Peyer's patch (tissue), 4 donors: ENCODE results near the gene FAM118B. TPM values are rescaled to one million over a fixed set of nuclear protein-coding genes. Genes with fewer than 3 reads are reported as not detected.

Experiments used
- DNase-seq, 3 donors: peaks; one replicate each; pipeline ENCODE4 v3.0.0-alpha.2; 2017 to 2019
- H3K27ac ChIP-seq, 4 donors: fragments of 200-600 bp; sonication (generic); one replicate each; pipeline ENCODE4 v1.5.1; 2016 to 2019
- H3K27me3 ChIP-seq, 2 donors: fragments of 200-600 bp; sonication (generic); one replicate each; pipeline ENCODE4 v1.5.1; 2019
- H3K36me3 ChIP-seq, 3 donors: fragments of 200-600 bp; sonication (generic); one replicate each; pipeline ENCODE4 v1.5.1; 2016 to 2019
- H3K4me1 ChIP-seq, 4 donors: fragments of 200-600 bp; sonication (generic); one replicate each; pipeline ENCODE4 v1.5.1; 2016 to 2019
- H3K4me3 ChIP-seq, 4 donors: fragments of 200-600 bp; sonication (generic); 1 replicate in 3 of 4; 2 replicates in 1 of 4; pipeline ENCODE4 v1.5.1; 2016 to 2019; ENCODE audit warnings: mild to moderate bottlenecking in 1 of 4
- H3K9me3 ChIP-seq, 4 donors: fragments of 200-600 bp; sonication (generic); one replicate each; pipeline ENCODE4 v1.5.1; 2016 to 2019; ENCODE audit warnings: mild to moderate bottlenecking in 1 of 4
- POLR2A ChIP-seq, 2 donors: fragments of 450-650 bp; IDR thresholded peaks; one replicate each; pipeline ENCODE4 v1.5.1; 2017; ENCODE audit warnings: antibody characterized with exemption in 2 of 2, mild to moderate bottlenecking in 2 of 2, moderate library complexity in 2 of 2
- total RNA-seq, 4 donors: library from RNA; depleted of rRNA; stranded (reverse); fragments of >200 nt; gene quantifications; one replicate each; pipeline ENCODE4 v1.1.0, GENCODE V29; 2016
- TF ChIP-seq, protein P1 (sequence below), 6 experiments: fragments of 450-650 bp in 4 of 6; fragments of 200-600 bp in 2 of 6; sonication (generic) in 1 of 6; IDR thresholded peaks; one replicate each; pipeline ENCODE4 v1.5.1; 2017 to 2019; ENCODE audit warnings: antibody characterized with exemption in 6 of 6, mild to moderate bottlenecking in 3 of 6, moderate library complexity in 1 of 6

The FAM118B gene
- total RNA-seq, 4 donors from 2014 or later: 22.9 to 36.9 (median 29.5) TPM

DNA sequence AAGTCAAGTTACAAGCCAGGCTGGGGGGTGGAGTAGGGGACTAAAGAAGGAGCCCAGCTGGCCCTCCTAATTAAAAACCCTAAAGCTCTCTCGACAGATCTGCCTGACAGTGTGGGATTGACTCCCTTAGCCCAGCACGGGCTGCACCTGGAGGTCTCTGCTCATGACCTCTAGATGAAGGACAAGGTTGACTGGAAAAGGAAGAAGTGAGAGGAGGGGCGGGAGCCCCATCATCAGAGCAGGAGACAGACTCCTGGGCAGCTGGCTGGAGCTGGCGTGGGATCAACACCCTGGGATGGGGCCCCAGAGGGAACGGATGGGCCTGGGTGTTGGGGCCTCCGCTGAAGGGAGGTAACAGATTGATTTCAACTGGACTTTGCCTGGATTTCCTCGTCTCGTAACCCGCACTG lies 46.3 kb upstream of the FAM118B start:
- no peaks in the 10 kb centered on the region for H3K4me1 ChIP-seq
- DNase-seq: no peak
- no peak for TF ChIP-seq POLR2A (IDR thresholded peaks at IDR 0.05)
- TF ChIP-seq, protein P1, sequence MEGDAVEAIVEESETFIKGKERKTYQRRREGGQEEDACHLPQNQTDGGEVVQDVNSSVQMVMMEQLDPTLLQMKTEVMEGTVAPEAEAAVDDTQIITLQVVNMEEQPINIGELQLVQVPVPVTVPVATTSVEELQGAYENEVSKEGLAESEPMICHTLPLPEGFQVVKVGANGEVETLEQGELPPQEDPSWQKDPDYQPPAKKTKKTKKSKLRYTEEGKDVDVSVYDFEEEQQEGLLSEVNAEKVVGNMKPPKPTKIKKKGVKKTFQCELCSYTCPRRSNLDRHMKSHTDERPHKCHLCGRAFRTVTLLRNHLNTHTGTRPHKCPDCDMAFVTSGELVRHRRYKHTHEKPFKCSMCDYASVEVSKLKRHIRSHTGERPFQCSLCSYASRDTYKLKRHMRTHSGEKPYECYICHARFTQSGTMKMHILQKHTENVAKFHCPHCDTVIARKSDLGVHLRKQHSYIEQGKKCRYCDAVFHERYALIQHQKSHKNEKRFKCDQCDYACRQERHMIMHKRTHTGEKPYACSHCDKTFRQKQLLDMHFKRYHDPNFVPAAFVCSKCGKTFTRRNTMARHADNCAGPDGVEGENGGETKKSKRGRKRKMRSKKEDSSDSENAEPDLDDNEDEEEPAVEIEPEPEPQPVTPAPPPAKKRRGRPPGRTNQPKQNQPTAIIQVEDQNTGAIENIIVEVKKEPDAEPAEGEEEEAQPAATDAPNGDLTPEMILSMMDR (IDR thresholded peaks at IDR 0.05): no peak
- no peak overlapping the region for H3K4me3 ChIP-seq
- H3K27ac ChIP-seq: no peak overlapping the region
- H3K9me3 ChIP-seq: no peaks in the 10 kb centered on the region
- no peaks in the 10 kb centered on the region for H3K36me3 ChIP-seq
- no peaks in the 10 kb centered on the region for H3K27me3 ChIP-seq

DNA sequence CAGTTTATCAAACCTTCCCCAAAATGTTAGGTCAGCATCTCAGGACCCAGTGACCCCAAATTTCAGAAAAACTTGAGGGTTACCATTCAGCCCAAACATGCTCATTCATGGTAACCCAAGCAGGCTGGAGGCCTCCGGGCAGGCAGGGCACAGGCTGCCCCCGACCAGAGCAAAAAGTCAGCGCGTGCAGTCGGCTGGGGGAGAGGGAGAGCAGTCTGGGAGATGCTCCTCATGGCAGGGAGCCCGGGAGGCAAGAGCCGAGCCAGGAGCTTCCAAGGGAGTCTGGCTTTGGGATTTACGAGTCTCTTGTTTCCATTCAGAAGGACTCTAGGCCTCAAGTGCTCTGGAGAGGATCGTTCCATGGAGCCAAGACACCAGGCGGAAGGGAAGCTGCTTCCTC lies 45.8 kb upstream of the FAM118B start:
- Histone ChIP-seq H3K4me1 (no peaks in the 10 kb centered on the region), H3K27ac (no peak overlapping the region), H3K36me3 (no peaks in the 10 kb centered on the region), H3K4me3 (no peak overlapping the region), H3K27me3 (no peaks in the 10 kb centered on the region), H3K9me3 (no peaks in the 10 kb centered on the region)
- no peak for DNase-seq
- no peak for TF ChIP-seq POLR2A (IDR thresholded peaks at IDR 0.05)
- TF ChIP-seq, protein P1 (IDR thresholded peaks at IDR 0.05): no peak

DNA sequence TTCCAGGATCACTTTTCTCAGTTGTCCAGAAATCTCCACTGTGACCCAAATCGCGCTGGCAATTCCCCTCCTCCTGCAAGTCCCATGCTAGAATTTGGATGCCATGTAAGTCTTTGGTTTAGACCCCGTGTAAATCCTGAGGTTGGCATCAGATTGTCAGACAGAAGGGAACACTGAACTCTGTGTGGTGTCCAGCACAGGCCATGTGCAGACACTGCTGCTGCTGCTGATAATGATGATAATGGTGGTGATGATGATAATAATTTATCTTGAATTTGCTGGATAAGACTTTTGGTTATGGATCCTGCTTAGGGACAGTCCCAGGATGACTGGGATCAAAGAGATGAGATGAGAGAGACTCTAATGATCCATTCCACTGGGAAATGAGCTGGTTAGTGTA lies 45.2 kb upstream of the FAM118B start:
- no peaks in the 10 kb centered on the region for H3K9me3 ChIP-seq
- TF ChIP-seq, protein P1 (IDR thresholded peaks at IDR 0.05): no peak
- TF ChIP-seq POLR2A (IDR thresholded peaks at IDR 0.05): no peak
- no peaks in the 10 kb centered on the region for H3K4me1 ChIP-seq
- H3K4me3 ChIP-seq: no peak overlapping the region
- H3K27me3 ChIP-seq: no peaks in the 10 kb centered on the region
- H3K36me3 ChIP-seq: no peaks in the 10 kb centered on the region
- DNase-seq: no peak
- no peak overlapping the region for H3K27ac ChIP-seq

DNA sequence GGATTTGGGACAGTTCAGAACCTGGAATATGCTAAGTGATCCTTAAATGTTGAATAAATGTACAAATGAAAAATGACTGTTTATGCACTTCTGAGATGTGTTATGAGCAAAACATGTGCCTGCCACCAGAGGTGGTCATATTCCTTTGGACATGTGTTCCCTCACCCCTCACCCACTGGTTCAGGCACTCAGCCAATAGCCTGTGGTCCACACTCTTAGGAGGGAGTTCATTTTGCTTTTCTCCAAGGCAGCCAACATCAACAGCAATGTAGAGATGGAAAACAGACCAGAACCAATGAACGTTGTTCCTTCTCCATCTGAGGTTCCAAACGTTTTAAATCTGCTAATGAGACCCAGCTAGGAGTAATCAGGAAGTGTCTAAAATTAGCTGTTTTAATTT lies 44.1 kb upstream of the FAM118B start:
- no peaks in the 10 kb centered on the region for H3K4me1 ChIP-seq
- no peak overlapping the region for H3K4me3 ChIP-seq
- H3K27ac ChIP-seq: no peak overlapping the region
- no peaks in the 10 kb centered on the region for H3K9me3 ChIP-seq
- TF ChIP-seq POLR2A (IDR thresholded peaks at IDR 0.05): no peak
- TF ChIP-seq, protein P1 (IDR thresholded peaks at IDR 0.05): no peak
- no peak for DNase-seq
- no peaks in the 10 kb centered on the region for H3K27me3 ChIP-seq
- H3K36me3 ChIP-seq: no peaks in the 10 kb centered on the region

DNA sequence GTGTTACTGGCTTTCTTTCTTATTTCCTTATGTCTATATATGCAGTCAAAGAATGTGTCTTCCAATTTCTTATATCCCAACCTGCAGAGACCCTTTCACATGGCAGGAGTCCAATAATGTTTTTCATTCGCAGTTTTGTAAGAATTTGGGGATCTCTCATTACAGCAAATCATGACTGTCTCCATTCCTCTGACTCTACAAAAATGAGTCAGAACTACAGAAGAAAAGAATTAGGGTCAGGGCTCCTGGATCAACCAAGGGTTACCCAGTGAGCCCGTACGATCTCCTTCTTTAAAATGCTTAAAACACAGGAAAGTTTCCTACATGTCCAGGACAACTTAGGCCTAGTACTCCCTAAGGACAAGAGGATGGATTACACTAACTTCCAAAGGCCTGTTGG lies 42.3 kb upstream of the FAM118B start:
- H3K27ac ChIP-seq: no peak overlapping the region
- no peaks in the 10 kb centered on the region for H3K27me3 ChIP-seq
- H3K4me1 ChIP-seq: no peaks in the 10 kb centered on the region
- no peaks in the 10 kb centered on the region for H3K9me3 ChIP-seq
- no peak overlapping the region for H3K4me3 ChIP-seq
- no peaks in the 10 kb centered on the region for H3K36me3 ChIP-seq
- TF ChIP-seq POLR2A (IDR thresholded peaks at IDR 0.05): no peak
- TF ChIP-seq, protein P1 (IDR thresholded peaks at IDR 0.05): no peak
- no peak for DNase-seq

DNA sequence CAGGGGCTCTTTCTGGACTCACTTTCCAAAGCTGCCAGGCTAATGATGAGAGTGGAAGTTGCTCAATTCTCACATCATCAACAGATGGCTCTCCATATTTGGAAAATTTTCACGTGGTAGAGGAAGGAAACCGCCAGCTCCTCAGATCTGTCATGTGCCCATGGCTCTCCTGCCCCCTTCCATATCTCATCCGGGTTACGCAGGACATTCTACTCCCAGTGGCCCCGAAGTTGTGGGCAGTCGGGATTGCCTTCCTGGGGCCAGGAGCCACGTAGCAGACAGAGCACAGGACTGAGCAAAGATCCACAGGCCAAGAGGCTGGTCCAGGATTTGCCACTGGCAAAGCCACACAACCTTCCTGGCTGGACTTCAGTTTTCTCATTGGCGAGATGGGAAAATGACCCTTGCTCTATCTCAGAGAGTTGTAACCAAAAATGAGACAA lies 39.0 kb upstream of the FAM118B start:
- no peaks in the 10 kb centered on the region for H3K9me3 ChIP-seq
- H3K36me3 ChIP-seq: no peaks in the 10 kb centered on the region
- H3K27me3 ChIP-seq: no peaks in the 10 kb centered on the region
- DNase-seq: no peak
- H3K4me1 ChIP-seq: no peaks in the 10 kb centered on the region
- TF ChIP-seq, protein P1 (IDR thresholded peaks at IDR 0.05): no peak
- TF ChIP-seq POLR2A (IDR thresholded peaks at IDR 0.05): no peak
- no peak overlapping the region for H3K4me3 ChIP-seq
- no peak overlapping the region for H3K27ac ChIP-seq
